CD4-positive, alpha-beta T cell treated with Interleukin-21 for 1 hour (primary cell): Measurements from ENCODE around the gene KCTD1.

ENCODE experiments used
- DNase-seq: peaks from one replicate; pipeline ENCODE4 v3.0.0-alpha.2; 2020

KCTD1 gene

GRCh38 chr18:26521617-26522016, 26.7 kb downstream of the KCTD1 start:
- no peak for DNase-seq

GRCh38 chr18:26520974-26521373, 27.4 kb downstream of the KCTD1 start:
- no peak for DNase-seq

GRCh38 chr18:26519114-26519513, 29.2 kb downstream of the KCTD1 start:
- no peak for DNase-seq

- no peak for DNase-seq
Measured at GRCh38 chr18:26516964-26517363, 31.4 kb downstream of the KCTD1 start.

- DNase-seq, result no peak
Measured at GRCh38 chr18:26515643-26516487, 32.5 kb downstream of the KCTD1 start.

GRCh38 chr18:26511339-26512071, 36.8 kb downstream of the KCTD1 start:
- no peak for DNase-seq

GRCh38 chr18:26510337-26510736, 38.0 kb downstream of the KCTD1 start:
- DNase-seq, result no peak

GRCh38 chr18:26506012-26506411, 42.3 kb downstream of the KCTD1 start:
- no peak for DNase-seq

- no peak for DNase-seq
Measured at GRCh38 chr18:26504831-26505230, 43.5 kb downstream of the KCTD1 start.

GRCh38 chr18:26503382-26503781, 45.0 kb downstream of the KCTD1 start:
- DNase-seq, result no peak

- DNase-seq, result no peak
Measured at GRCh38 chr18:26502823-26503222, 45.5 kb downstream of the KCTD1 start.

GRCh38 chr18:26497866-26498265, 50.5 kb downstream of the KCTD1 start:
- no peak for DNase-seq

- DNase-seq, result no peak
Measured at GRCh38 chr18:26496528-26496927, 51.8 kb downstream of the KCTD1 start.

GRCh38 chr18:26495287-26495686, 53.1 kb downstream of the KCTD1 start:
- DNase-seq, result no peak

GRCh38 chr18:26493021-26493420, 55.3 kb downstream of the KCTD1 start:
- no peak for DNase-seq

- no peak for DNase-seq
Measured at GRCh38 chr18:26491194-26491816, 57.0 kb downstream of the KCTD1 start.

GRCh38 chr18:26489881-26490280, 58.5 kb downstream of the KCTD1 start:
- no peak for DNase-seq

GRCh38 chr18:26489191-26489590, 59.2 kb downstream of the KCTD1 start:
- DNase-seq, result no peak

GRCh38 chr18:26488417-26489009, 59.8 kb downstream of the KCTD1 start:
- DNase-seq, result no peak

- DNase-seq, result no peak
Measured at GRCh38 chr18:26487437-26487836, 60.9 kb downstream of the KCTD1 start.

- no peak for DNase-seq
Measured at GRCh38 chr18:26483633-26484032, 64.7 kb downstream of the KCTD1 start.

- no peak for DNase-seq
Measured at GRCh38 chr18:26482569-26482968, 65.8 kb downstream of the KCTD1 start.
